HEK293 (cell line): Measurements from ENCODE around the gene CPM.

Experiments used
- CTCF ChIA-PET: fragments of 350-600 bp; formaldehyde crosslinking; extraction: SDS; loops from one replicate; lab custom pipeline; 2021; ENCODE audit warnings: antibody characterized with exemption; lab: Yijun Ruan, JAX
- POLR2A ChIA-PET: fragments of 300-600 bp; formaldehyde crosslinking; extraction: SDS; loops from one replicate; lab custom pipeline; 2020; ENCODE audit warnings: antibody characterized with exemption, inconsistent platforms; lab: Yijun Ruan, JAX
- H3K27ac ChIP-seq: fragments of 200-500 bp; sonication (Bioruptor generic); 2 replicates; pipeline ENCODE4 v1.5.1; 2014; ENCODE audit warnings: low read depth, low read length, control low read depth, inconsistent platforms; ENCODE audit errors: extremely low read depth
- H3K36me3 ChIP-seq, 2 experiments: fragments of 200-500 bp in 1 of 2; sonication (Bioruptor generic) in 1 of 2; 1 replicate in 1 of 2; 2 replicates in 1 of 2; pipeline ENCODE4 v1.5.1; 2014 to 2017; ENCODE audit warnings: inconsistent platforms in 2 of 2, low read length in 2 of 2; ENCODE audit not compliant: control insufficient read depth in 2 of 2, insufficient read depth in 1 of 2
- H3K4me1 ChIP-seq: fragments of 200-500 bp; sonication (Bioruptor generic); 2 replicates; pipeline ENCODE4 v1.5.1; 2014; ENCODE audit warnings: mild to moderate bottlenecking, low read length, inconsistent platforms; ENCODE audit not compliant: control insufficient read depth, insufficient read depth
- H3K4me3 ChIP-seq: 2 replicates; pipeline ENCODE4 v1.5.1; 2011; ENCODE audit warnings: low read depth, mild to moderate bottlenecking, control low read depth, low read length, moderate library complexity
- H3K9me3 ChIP-seq: fragments of 200-500 bp; sonication (Bioruptor generic); 2 replicates; pipeline ENCODE4 v1.5.1; 2014; ENCODE audit warnings: low read depth, low read length, inconsistent platforms; ENCODE audit not compliant: control insufficient read depth, insufficient read depth
- FEZF1 ChIP-seq: fragments of 450-650 bp; formaldehyde crosslinking; IDR thresholded peaks from 2 replicates; pipeline ENCODE4 v1.5.1; 2016; ENCODE audit warnings: missing biosample characterization, missing genetic modification characterization
- GLIS1 ChIP-seq: fragments of 450-650 bp; formaldehyde crosslinking; IDR thresholded peaks from 2 replicates; pipeline ENCODE4 v1.5.1; 2016; ENCODE audit warnings: missing biosample characterization, missing genetic modification characterization
- HOXC10 ChIP-seq: sonication (generic); formaldehyde crosslinking; IDR thresholded peaks from 2 replicates; pipeline ENCODE4 v1.8.1; 2023; ENCODE audit warnings: mild to moderate bottlenecking, missing genetic modification reagents
- KLF1 ChIP-seq: fragments of 450-650 bp; formaldehyde crosslinking; IDR thresholded peaks from 2 replicates; pipeline ENCODE4 v1.5.1; 2016; ENCODE audit warnings: missing biosample characterization, missing genetic modification characterization
- KLF7 ChIP-seq: fragments of 450-650 bp; formaldehyde crosslinking; IDR thresholded peaks from 2 replicates; pipeline ENCODE4 v1.5.1; 2016; ENCODE audit warnings: missing biosample characterization, missing genetic modification characterization, borderline replicate concordance
- OVOL3 ChIP-seq: fragments of 450-650 bp; formaldehyde crosslinking; IDR thresholded peaks from 2 replicates; pipeline ENCODE4 v1.5.1; 2016; ENCODE audit warnings: missing biosample characterization, missing genetic modification characterization
- ZBTB1 ChIP-seq: fragments of 450-650 bp; formaldehyde crosslinking; IDR thresholded peaks from 2 replicates; pipeline ENCODE4 v1.5.1; 2016; ENCODE audit warnings: missing biosample characterization, missing genetic modification characterization
- ZBTB20 ChIP-seq: fragments of 450-650 bp; formaldehyde crosslinking; IDR thresholded peaks from 2 replicates; pipeline ENCODE4 v1.5.1; 2016; ENCODE audit warnings: missing biosample characterization, missing genetic modification characterization
- ZBTB48 ChIP-seq: fragments of 450-650 bp; formaldehyde crosslinking; IDR thresholded peaks from 2 replicates; pipeline ENCODE4 v1.5.1; 2016; ENCODE audit warnings: missing biosample characterization, missing genetic modification characterization
- ZNF10 ChIP-seq: fragments of 450-650 bp; formaldehyde crosslinking; IDR thresholded peaks from 2 replicates; pipeline ENCODE4 v1.5.1; 2017; ENCODE audit warnings: missing biosample characterization, missing genetic modification characterization
- ZNF112 ChIP-seq: fragments of 450-650 bp; formaldehyde crosslinking; IDR thresholded peaks from 2 replicates; pipeline ENCODE4 v1.5.0; 2017; ENCODE audit warnings: missing biosample characterization, missing genetic modification characterization
- ZNF133 ChIP-seq: fragments of 450-650 bp; formaldehyde crosslinking; IDR thresholded peaks from 2 replicates; pipeline ENCODE4 v1.5.1; 2016; ENCODE audit warnings: missing biosample characterization, missing genetic modification characterization
- ZNF155 ChIP-seq: fragments of 450-650 bp; formaldehyde crosslinking; IDR thresholded peaks from 2 replicates; pipeline ENCODE4 v1.5.1; 2016; ENCODE audit warnings: missing biosample characterization, missing genetic modification characterization
- ZNF19 ChIP-seq: fragments of 450-650 bp; formaldehyde crosslinking; IDR thresholded peaks from 2 replicates; pipeline ENCODE4; 2016; ENCODE audit warnings: missing biosample characterization, missing genetic modification characterization, low read depth
- ZNF341 ChIP-seq: fragments of 450-650 bp; formaldehyde crosslinking; IDR thresholded peaks from 2 replicates; pipeline ENCODE4; 2016; ENCODE audit warnings: low read depth, missing biosample characterization, missing genetic modification characterization
- ZNF350 ChIP-seq: fragments of 450-650 bp; formaldehyde crosslinking; IDR thresholded peaks from 2 replicates; pipeline ENCODE4 v1.5.0; 2017; ENCODE audit warnings: missing biosample characterization, mild to moderate bottlenecking, missing genetic modification characterization
- ZNF394 ChIP-seq: fragments of 450-650 bp; formaldehyde crosslinking; IDR thresholded peaks from 2 replicates; pipeline ENCODE4 v1.5.1; 2016; ENCODE audit warnings: missing biosample characterization, missing genetic modification characterization, mild to moderate bottlenecking, moderate library complexity, borderline replicate concordance
- ZNF404 ChIP-seq: fragments of 450-650 bp; formaldehyde crosslinking; IDR thresholded peaks from 2 replicates; pipeline ENCODE4 v1.5.1; 2017; ENCODE audit warnings: missing biosample characterization, missing genetic modification characterization
- ZNF561 ChIP-seq: fragments of 450-650 bp; IDR thresholded peaks from 2 replicates; pipeline ENCODE4 v1.5.1; 2018; ENCODE audit warnings: missing biosample characterization, missing genetic modification characterization, borderline replicate concordance
- ZNF571 ChIP-seq: fragments of 450-650 bp; formaldehyde crosslinking; IDR thresholded peaks from 2 replicates; pipeline ENCODE4 v1.5.0; 2017; ENCODE audit warnings: missing biosample characterization, missing genetic modification characterization
- ZNF600 ChIP-seq: fragments of 450-650 bp; formaldehyde crosslinking; IDR thresholded peaks from 2 replicates; pipeline ENCODE4 v1.5.1; 2016; ENCODE audit warnings: missing biosample characterization, missing genetic modification characterization
- ZNF623 ChIP-seq: fragments of 450-650 bp; formaldehyde crosslinking; IDR thresholded peaks from 2 replicates; pipeline ENCODE4 v1.5.1; 2016; ENCODE audit warnings: missing biosample characterization, missing genetic modification characterization
- ZNF624 ChIP-seq: fragments of 450-650 bp; formaldehyde crosslinking; IDR thresholded peaks from 2 replicates; pipeline ENCODE4 v1.5.1; 2017; ENCODE audit warnings: missing biosample characterization, missing genetic modification characterization
- ZNF776 ChIP-seq: fragments of 450-650 bp; formaldehyde crosslinking; IDR thresholded peaks from 2 replicates; pipeline ENCODE4 v1.5.0; 2017; ENCODE audit warnings: missing biosample characterization, missing genetic modification characterization, borderline replicate concordance
- ZNF785 ChIP-seq: fragments of 450-650 bp; formaldehyde crosslinking; IDR thresholded peaks from 2 replicates; pipeline ENCODE4 v1.5.1; 2016; ENCODE audit warnings: missing biosample characterization, missing genetic modification characterization
- TF ChIP-seq, protein P1 (sequence below): fragments of 450-650 bp; formaldehyde crosslinking; IDR thresholded peaks from 2 replicates; pipeline ENCODE4 v1.5.1; 2016; ENCODE audit warnings: missing biosample characterization, missing genetic modification characterization, low read depth
- TF ChIP-seq, protein P2 (sequence below): fragments of 450-650 bp; formaldehyde crosslinking; IDR thresholded peaks from 2 replicates; pipeline ENCODE4 v1.5.1; 2016; ENCODE audit warnings: missing biosample characterization, missing genetic modification characterization, borderline replicate concordance
- TF ChIP-seq, protein P3 (sequence below): fragments of 450-650 bp; formaldehyde crosslinking; IDR thresholded peaks from 2 replicates; pipeline ENCODE4 v1.5.1; 2016; ENCODE audit warnings: missing biosample characterization, missing genetic modification characterization

CPM gene

DNA sequence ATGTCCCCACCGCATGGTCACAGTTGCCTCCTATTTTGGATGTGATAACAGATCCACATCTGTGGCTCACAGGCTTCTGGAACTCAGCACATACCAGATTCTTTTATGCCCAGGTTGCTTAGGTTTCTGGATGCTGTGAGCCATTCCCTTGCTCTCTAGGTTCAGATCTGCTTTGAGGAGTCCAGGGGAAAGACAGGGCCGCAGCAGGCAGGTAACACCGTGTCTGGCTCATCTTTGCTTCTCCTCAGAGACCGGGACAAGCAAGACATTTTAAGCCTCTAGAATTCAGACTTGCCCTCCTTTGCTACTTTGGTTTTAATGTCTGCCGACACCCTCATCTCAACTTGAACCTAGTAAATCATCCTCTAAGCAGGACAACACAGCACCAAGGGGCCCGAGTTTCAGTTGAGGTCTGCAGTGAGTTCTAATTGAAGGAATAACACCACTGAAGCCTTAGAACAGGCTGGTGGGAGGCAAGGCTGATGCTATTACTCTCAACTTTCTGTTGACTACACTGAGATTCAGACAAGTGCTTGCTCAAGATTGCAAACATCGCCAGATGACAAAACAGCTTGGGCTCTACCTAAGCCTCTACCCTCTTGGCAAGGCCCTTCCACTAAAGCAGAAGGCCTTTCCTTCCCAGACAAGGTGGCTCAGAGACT, 69.7 kb downstream of the CPM start (continued):
- TF ChIP-seq ZNF561 (tag by site-specific recombination) (no peak), ZNF571 (tag by site-specific recombination) (no peak), HOXC10 (no peak), ZNF350 (tag by site-specific recombination) (no peak), GLIS1 (tag by site-specific recombination) (no peak), ZBTB1 (no peak), ZNF133 (tag by site-specific recombination) (no peak), ZNF785 (tag by site-specific recombination) (no peak), ZNF341 (tag by site-specific recombination) (no peak), ZBTB20 (no peak), ZBTB48 (tag by site-specific recombination) (no peak)

DNA sequence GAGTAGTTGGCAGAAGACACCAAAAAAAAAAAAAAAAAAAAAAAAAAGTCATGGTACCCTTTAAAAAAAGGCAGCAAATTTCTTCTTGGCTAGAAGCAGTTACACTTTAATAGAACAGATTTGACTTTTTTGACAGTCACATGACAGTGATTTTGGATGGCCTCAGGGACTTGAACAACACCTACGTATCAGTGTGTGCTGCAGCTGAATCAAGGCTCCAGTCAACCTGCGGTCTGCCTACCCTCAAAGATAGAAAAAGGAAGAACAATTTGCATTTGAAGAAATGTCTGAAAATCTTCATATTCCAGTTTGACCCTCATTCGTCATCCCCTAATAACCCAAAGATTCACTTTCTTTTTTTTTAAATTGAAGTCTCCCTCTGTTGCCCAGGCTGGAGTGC, 71.1 kb downstream of the CPM start:
- no peak overlapping the region for H3K27ac ChIP-seq
- TF ChIP-seq OVOL3 (tag by site-specific recombination) (no peak), KLF7 (tag by site-specific recombination) (no peak), ZNF623 (tag by site-specific recombination) (no peak), ZNF404 (tag by site-specific recombination) (no peak), ZNF155 (tag by site-specific recombination) (no peak), ZNF600 (no peak), ZNF394 (tag by site-specific recombination) (no peak), ZNF10 (no peak), FEZF1 (no peak), ZNF624 (tag by site-specific recombination) (no peak), KLF1 (tag by site-specific recombination) (no peak), ZNF112 (tag by site-specific recombination) (no peak), ZNF19 (tag by site-specific recombination) (no peak), ZNF776 (tag by site-specific recombination) (no peak)
- TF ChIP-seq, protein P1, sequence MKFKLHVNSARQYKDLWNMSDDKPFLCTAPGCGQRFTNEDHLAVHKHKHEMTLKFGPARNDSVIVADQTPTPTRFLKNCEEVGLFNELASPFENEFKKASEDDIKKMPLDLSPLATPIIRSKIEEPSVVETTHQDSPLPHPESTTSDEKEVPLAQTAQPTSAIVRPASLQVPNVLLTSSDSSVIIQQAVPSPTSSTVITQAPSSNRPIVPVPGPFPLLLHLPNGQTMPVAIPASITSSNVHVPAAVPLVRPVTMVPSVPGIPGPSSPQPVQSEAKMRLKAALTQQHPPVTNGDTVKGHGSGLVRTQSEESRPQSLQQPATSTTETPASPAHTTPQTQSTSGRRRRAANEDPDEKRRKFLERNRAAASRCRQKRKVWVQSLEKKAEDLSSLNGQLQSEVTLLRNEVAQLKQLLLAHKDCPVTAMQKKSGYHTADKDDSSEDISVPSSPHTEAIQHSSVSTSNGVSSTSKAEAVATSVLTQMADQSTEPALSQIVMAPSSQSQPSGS (tag by site-specific recombination) = no peak
- TF ChIP-seq, protein P2, sequence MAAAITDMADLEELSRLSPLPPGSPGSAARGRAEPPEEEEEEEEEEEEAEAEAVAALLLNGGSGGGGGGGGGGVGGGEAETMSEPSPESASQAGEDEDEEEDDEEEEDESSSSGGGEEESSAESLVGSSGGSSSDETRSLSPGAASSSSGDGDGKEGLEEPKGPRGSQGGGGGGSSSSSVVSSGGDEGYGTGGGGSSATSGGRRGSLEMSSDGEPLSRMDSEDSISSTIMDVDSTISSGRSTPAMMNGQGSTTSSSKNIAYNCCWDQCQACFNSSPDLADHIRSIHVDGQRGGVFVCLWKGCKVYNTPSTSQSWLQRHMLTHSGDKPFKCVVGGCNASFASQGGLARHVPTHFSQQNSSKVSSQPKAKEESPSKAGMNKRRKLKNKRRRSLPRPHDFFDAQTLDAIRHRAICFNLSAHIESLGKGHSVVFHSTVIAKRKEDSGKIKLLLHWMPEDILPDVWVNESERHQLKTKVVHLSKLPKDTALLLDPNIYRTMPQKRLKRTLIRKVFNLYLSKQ (tag by site-specific recombination) = no peak
- TF ChIP-seq, protein P3, sequence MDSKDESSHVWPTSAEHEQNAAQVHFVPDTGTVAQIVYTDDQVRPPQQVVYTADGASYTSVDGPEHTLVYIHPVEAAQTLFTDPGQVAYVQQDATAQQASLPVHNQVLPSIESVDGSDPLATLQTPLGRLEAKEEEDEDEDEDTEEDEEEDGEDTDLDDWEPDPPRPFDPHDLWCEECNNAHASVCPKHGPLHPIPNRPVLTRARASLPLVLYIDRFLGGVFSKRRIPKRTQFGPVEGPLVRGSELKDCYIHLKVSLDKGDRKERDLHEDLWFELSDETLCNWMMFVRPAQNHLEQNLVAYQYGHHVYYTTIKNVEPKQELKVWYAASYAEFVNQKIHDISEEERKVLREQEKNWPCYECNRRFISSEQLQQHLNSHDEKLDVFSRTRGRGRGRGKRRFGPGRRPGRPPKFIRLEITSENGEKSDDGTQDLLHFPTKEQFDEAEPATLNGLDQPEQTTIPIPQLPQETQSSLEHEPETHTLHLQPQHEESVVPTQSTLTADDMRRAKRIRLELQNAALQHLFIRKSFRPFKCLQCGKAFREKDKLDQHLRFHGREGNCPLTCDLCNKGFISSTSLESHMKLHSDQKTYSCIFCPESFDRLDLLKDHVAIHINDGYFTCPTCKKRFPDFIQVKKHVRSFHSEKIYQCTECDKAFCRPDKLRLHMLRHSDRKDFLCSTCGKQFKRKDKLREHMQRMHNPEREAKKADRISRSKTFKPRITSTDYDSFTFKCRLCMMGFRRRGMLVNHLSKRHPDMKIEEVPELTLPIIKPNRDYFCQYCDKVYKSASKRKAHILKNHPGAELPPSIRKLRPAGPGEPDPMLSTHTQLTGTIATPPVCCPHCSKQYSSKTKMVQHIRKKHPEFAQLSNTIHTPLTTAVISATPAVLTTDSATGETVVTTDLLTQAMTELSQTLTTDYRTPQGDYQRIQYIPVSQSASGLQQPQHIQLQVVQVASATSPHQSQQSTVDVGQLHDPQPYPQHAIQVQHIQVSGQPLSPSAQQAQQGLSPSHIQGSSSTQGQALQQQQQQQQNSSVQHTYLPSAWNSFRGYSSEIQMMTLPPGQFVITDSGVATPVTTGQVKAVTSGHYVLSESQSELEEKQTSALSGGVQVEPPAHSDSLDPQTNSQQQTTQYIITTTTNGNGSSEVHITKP (tag by site-specific recombination) = no peak
- CTCF ChIA-PET = interaction anchor here (0.6 to 2.3 kb wide), 3 partner anchors 44 to 208 kb away, joined by 3 to 7 read pairs (median 3); no protein-coding TSS in a partner anchor

More for the DNA sequence above, 71.1 kb downstream of the CPM start:
- Histone ChIP-seq H3K9me3 (no peaks in the 10 kb centered on the region), H3K4me1 (0 out of 2 replicates have a peak, but pooled peaks cover 1% of the 10 kb centered on the region), H3K36me3 (no peaks in the 10 kb centered on the region), H3K4me3 (no peak overlapping the region)
- POLR2A ChIA-PET = no interaction called here
